IMR-90 (cell line): Measurements from ENCODE around the gene THEM4.

Experiments used
- CEBPB ChIP-seq: IDR thresholded peaks from 2 replicates; pipeline ENCODE4 v1.6.1; 2012; ENCODE audit warnings: low read depth, low read length, improper control_type of control experiment
- MAFK ChIP-seq: IDR thresholded peaks from 2 replicates; pipeline ENCODE4 v1.6.1; 2012; ENCODE audit warnings: low read depth, low read length, improper control_type of control experiment
- MXI1 ChIP-seq: IDR thresholded peaks from 2 replicates; pipeline ENCODE4 v1.6.1; 2012; ENCODE audit warnings: low read depth, mild to moderate bottlenecking, low read length, moderate library complexity, borderline replicate concordance
- POLR2A ChIP-seq: IDR thresholded peaks from 2 replicates; pipeline ENCODE4 v1.6.1; 2012; ENCODE audit warnings: mild to moderate bottlenecking, low read depth, low read length
- RAD21 ChIP-seq: IDR thresholded peaks from 2 replicates; pipeline ENCODE4 v1.6.1; 2012; ENCODE audit warnings: low read length, improper control_type of control experiment
- RFX5 ChIP-seq: IDR thresholded peaks from 2 replicates; pipeline ENCODE4 v1.8.0; 2012; ENCODE audit warnings: low read depth, mild to moderate bottlenecking, low read length, moderate library complexity
- TF ChIP-seq, protein P1 (sequence below): conservative IDR thresholded peaks from 2 replicates; pipeline ENCODE4 v1.5.1; 2012; ENCODE audit warnings: mild to moderate bottlenecking, low read depth, low read length, improper control_type of control experiment

DNA sequence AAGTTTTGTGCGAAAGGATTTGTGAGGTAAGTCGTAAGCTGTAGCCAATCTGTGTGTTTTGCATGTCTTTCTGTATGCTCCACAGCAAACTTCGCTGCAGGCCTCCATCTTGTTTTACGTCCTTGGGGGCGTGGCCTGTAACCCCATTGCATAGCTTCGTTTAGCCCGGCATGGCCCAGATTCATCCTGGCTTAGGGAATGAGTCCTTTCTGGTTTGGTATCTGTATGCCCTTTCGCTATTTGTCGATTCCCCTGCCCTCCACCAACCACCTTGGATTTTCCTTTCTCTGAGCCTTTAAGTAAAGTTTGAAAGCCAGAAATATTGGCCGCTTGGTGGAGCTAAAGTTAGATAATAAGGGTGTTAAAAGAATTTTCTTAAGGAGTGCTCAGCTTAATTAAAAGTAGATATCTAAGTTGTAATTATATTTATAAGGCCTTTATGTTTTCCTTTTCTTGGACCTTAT lies 1.1 kb downstream of the THEM4 start:
- TF ChIP-seq, protein P1, sequence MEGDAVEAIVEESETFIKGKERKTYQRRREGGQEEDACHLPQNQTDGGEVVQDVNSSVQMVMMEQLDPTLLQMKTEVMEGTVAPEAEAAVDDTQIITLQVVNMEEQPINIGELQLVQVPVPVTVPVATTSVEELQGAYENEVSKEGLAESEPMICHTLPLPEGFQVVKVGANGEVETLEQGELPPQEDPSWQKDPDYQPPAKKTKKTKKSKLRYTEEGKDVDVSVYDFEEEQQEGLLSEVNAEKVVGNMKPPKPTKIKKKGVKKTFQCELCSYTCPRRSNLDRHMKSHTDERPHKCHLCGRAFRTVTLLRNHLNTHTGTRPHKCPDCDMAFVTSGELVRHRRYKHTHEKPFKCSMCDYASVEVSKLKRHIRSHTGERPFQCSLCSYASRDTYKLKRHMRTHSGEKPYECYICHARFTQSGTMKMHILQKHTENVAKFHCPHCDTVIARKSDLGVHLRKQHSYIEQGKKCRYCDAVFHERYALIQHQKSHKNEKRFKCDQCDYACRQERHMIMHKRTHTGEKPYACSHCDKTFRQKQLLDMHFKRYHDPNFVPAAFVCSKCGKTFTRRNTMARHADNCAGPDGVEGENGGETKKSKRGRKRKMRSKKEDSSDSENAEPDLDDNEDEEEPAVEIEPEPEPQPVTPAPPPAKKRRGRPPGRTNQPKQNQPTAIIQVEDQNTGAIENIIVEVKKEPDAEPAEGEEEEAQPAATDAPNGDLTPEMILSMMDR, result peak; percentile 11; the same call in 1 of the 2 replicates
- TF ChIP-seq CEBPB (no peak), MXI1 (no peak), MAFK (no peak), POLR2A (no peak), RAD21 (no peak), RFX5 (no peak)
